GM19468 (cell line): ENCODE measurements around the gene SHOX.
"Not testable (repeated sequence)": the region's sequence is repeated elsewhere in the genome, so short reads cannot be mapped to it uniquely, and the experiment has no call there.

Experiments
- ATAC-seq: cut with Tn5 transposase; IDR thresholded peaks from one replicate; pipeline ENCODE4 v1.9.1; 2021; ENCODE audit warnings: mild to moderate bottlenecking, moderate library complexity, moderate number of reproducible peaks; ENCODE audit not compliant: unreplicated experiment; ENCODE audit errors: extremely low read depth

The SHOX gene

DNA sequence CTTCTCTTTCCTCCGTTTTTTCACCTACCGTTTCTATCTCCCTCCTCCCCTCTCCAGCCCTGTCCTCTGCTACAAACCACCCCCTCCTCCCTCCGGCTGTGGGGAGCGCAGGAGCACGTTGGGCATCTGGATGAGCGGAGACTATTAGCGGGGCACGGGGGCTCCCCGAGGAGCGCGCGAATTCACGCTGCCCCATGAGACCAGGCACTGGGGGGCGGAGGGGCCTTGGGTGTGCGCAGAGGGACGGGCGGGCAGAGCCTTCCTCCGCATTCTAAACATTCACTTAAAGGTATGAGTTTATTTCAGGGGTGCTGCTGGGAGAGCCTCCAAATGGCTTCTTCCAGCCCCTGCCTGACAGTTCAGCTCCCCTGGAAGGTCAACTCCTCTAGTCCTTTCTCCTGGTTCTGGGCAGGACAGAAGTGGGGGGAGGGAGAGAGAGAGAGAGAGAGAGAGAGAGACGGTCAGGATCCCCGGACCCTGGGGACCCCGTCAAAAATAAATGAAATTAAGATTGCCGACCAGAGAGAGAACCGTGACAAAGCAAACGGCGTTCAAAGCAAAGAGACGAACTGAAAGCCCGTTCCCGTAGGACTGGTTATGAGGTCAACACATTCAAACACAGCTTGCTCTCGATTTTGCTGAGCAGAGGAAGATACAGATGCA, 5.0 kb downstream of the SHOX start:
- no peak for ATAC-seq

DNA sequence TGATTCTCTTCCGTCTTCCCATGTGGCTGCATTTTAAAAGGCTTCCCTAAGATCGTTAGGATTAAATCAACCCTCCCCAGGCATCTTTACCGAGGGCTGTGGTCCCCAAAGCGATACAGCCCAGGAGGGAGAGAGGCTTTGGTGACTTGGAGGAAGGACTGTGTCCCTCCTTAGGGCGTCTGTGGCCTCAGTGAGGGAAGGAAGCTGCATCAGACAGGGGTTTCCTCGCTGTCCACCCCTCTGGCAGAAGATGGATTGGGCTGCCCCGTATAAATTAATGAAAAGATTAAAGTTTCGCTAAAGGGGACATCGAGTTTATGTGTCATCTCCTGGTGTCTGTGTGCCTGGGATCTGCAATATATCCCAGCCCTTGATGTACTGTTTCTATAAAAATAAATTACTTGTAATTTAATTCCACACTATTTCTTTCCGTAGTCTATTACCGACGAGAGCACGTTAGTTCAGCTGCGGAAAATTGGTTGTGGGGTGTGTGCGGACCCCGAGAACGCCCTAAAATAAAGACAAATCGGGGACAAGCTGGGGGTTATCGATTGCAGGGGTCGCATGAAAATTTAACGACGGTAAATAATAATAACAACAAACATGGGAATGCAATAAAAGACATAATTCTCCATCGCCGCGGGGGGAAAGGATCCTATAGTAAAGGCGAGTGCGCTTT, 6.5 kb downstream of the SHOX start:
- no peak for ATAC-seq

DNA sequence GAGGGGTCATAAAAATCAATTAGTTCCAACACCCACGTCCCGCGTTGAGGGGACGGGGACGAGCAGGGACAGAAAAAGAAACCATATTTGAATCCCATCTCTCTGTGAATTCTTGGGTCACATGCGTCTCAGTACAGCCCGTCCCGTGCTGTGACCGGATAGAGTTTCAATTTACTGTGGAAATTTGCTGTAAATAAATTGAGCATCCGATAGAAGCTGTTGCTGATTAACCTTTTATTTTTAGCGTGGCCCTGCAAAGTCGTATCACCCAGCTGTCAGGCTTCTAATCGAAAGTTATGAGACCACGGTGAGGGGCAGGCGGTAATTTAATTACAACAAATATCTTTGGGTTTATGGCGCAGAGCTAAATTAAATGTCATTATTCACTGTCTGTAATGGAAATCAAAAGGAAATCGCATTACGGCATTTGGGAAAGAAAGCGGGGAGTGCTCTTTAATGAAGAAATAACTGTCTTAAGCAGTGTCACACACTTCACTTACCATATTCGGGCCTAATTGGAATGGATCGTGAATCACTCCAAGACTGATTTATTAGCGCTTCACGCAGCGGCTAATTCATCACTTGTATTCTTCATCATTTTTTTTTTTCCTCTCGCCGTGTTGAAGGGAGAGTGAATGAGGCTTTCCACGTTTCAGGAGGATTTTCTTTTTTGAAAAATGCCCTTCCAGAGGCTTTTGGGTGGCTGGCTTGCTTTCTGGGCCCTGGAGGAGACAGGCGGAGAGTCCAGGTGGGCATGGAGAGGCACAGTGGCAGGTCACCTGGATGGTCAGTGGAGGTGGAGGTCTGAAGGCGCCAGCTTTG, 7.3 kb downstream of the SHOX start:
- ATAC-seq, result no peak

DNA sequence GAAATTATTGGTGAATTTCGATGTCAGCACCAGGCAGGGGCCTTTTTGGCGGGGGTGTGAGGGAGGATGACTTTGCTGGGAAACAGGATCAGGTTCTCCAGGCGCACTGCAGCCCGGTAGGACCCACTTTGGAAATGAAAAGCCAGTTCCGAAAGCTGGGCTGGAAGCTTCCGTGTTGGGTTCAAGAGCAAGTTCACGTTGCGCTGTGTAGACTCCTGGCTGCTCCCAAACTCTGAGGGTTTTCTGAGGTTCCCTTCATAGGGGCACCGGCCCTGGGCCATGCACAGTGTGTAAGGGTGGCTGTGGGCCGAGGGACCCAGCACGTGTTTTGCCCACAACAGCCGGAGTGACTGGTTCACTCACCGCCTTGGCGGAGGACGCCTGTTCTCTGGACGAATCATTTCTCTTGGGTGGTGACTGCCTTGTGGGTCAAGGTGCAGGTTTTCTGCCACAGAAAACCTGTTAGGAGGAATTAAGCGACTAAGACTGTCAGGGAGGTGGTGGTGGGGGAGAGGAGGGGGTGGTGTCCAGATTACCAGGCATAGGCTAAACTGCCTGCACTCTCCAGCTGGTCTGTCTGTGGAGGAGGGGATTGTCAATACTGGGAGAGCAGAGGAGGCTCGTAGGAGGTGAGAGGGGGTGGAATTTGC, 8.0 kb downstream of the SHOX start:
- no peak for ATAC-seq

DNA sequence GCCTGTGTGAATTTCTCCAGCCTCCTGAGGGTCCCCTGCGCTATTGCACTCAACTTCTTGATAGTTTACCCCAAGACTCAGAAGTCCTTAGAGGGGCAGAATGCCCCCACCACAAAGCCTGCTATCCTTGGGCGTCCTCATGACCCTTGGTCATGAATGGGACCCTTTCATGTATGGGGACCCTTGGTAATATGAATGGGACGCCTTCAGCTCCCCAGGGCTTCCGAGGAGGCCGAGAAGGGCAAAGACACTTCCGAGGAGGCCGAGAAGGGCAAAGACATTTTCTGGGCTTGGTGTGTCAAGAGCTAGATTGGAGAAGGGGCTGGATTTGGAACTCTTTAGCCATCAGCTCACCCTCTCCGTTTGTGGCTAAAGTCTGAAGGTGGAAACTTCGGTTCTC, 8.6 kb downstream of the SHOX start:
- no peak for ATAC-seq

DNA sequence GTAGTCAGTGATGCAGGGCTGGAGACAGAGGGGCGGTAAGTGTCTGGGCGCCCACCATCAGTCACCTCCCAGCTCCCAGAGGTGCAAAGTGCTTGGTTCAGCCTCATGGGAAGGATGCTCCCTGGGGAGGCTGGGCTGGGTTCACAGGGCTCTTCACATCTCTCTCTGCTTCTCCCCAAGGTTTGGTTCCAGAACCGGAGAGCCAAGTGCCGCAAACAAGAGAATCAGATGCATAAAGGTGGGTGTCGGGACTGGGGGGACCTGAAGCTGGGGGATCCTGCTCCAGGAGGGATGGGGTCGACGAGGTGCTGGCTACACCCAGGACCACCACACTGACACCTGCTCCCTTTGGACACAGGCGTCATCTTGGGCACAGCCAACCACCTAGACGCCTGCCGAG, 10.1 kb downstream of the SHOX start:
- no peak for ATAC-seq

DNA sequence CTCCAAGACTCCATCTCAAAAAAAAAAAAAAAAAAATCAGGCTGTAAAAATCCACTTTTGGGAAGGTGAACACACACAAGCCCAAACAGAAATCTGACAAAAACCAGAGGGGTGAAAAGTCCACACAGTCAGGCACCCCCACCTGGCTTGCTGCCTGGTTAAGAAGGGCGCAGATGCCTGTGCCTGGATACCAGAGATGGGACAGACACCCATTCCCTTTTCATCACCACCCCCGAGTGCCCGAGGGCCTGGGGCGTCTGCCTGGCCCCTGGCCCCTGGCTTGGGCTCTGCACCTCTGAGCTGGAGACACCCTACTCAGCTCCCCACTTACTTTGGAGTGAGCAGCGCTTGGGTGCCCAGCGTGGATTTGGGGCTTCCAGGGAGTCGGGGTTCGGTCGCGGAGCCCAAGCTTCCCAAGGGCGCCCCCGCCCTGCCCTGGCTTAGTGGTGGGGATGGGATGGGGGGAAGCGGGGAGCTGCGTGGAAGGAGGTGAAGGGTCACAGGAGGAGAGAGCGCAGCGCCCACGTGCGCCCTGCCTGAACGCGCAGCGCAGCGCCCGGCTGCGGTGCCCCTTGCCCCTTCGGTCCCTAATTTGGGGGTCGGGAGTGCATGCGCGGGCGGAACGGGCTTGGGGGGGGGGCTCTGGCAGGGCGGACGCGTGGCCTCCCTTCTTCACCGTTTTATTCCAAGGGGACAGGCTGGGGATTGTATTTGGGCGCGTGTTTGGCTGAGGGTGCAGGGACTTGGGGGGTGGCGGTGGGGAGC, 11.3 kb downstream of the SHOX start:
- no peak for ATAC-seq

DNA sequence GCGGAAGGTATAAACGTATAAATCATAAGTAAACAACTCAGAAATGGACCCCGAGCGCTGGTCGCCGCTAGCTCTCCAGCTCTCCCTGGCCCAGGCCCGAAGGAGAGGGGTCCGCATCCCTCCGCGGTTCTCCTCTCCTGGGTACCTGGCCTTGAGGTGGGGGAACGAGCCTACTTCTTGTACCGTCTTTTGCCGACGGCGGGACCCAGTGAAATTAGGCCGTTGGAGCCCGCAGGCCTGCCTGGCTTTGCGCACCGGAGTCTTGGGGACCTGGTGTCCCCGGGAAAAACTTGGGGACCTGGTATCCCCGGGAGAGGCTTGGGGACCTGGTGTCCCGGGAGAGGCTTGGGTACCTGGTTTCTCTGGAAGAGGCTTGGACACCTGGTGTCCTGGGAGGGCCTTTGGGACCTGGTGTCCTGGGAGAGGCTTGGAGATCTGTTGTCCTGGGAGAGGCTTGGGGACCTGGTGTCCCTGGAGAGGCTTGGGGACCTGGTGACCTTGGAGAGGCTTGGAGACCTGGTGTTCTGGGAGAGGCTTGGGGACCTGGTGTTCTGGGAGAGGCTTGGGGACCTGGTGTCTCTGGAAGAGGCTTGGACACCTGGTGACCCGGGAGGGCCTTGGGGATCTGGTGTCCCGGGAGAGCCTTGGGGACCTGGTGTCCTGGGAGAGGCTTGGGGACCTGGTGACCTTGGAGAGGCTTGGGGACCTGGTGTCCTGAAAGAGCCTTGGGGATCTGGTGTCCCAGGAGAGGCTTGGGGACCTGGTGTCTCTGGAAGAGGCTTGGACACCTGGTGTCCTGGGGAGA, 12.0 kb downstream of the SHOX start:
- no peak for ATAC-seq

DNA sequence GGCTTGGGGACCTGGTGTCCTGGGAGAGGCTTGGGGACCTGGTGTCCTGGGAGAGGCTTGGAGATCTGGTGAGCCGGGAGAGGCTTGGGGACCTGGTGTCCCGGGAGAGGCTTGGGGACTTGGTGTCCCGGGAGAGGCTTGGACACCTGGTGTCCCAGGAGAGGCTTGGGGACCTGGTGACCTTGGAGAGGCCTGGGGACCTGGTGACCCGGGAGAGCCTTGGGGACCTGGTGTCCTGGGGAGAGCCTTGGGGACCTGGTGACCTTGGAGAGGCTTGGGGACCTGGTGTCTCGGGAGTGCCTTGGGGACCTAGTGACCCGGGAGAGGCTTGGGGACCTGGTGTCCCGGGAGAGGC, 12.6 kb downstream of the SHOX start:
- ATAC-seq, result no peak

DNA sequence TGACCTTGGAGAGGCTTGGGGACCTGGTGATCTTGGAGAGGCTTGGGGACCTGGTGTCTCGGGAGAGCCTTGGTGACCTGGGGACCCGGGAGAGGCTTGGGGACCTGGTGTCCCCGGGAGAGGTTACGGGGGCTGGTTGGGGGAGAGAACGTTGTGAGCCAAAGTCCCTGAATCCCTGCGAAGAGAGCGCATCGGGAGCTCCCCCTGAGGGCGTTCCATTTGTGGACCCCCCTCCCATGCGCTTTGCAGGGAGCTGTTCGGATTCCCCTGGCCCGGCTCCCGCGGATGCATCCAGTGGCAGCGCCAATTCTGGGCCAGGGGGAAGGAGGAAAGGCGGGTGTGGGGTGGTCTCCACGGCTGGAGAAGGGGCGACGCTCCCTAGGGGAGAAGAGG, 13.3 kb downstream of the SHOX start:
- no peak for ATAC-seq

DNA sequence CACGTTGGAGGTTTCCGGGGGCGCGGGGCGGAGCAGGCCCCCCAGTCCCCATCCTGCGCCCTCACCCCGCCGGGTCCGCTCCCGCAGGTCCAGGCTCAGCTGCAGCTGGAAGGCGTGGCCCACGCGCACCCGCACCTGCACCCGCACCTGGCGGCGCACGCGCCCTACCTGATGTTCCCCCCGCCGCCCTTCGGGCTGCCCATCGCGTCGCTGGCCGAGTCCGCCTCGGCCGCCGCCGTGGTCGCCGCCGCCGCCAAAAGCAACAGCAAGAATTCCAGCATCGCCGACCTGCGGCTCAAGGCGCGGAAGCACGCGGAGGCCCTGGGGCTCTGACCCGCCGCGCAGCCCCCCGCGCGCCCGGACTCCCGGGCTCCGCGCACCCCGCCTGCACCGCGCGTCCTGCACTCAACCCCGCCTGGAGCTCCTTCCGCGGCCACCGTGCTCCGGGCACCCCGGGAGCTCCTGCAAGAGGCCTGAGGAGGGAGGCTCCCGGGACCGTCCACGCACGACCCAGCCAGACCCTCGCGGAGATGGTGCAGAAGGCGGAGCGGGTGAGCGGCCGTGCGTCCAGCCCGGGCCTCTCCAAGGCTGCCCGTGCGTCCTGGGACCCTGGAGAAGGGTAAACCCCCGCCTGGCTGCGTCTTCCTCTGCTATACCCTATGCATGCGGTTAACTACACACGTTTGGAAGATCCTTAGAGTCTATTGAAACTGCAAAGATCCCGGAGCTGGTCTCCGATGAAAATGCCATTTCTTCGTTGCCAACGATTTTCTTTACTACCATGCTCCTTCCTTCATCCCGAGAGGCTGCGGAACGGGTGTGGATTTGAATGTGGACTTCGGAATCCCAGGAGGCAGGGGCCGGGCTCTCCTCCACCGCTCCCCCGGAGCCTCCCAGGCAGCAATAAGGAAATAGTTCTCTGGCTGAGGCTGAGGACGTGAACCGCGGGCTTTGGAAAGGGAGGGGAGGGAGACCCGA, 14.0 kb downstream of the SHOX start:
- ATAC-seq, result no peak

DNA sequence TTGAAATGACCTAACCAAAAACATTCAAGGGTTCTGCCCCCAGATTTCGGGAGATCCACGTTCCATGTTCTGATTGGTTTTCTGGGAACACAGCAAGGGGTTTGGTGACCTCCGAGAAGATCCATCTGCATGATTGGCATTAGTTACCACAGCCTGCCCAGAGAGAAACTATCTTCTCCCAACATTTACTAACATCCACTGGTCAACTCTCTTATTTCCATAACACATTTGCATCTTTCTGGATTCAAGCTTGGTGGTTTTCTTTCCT, 15.6 kb downstream of the SHOX start:
- ATAC-seq, result no peak

DNA sequence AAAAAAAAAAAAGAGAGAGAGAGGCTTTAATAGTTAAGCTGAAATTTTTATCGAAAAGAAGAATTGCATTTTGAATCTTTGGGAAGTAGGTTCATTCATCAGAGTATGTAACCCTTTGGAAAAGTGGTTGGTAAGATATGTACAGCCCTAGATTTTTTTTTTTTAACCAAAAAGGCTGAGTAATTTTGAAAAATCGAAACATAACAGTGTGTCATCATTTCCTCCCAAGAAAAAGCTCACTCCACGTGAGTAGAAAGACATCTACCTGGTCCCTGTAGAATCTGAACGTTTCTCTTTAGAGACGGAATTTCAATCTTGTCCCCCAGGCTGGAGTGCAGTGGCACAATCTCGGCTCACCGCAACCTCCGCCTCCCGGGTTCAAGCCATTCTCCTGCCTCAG, 16.2 kb downstream of the SHOX start:
- ATAC-seq, result no peak

DNA sequence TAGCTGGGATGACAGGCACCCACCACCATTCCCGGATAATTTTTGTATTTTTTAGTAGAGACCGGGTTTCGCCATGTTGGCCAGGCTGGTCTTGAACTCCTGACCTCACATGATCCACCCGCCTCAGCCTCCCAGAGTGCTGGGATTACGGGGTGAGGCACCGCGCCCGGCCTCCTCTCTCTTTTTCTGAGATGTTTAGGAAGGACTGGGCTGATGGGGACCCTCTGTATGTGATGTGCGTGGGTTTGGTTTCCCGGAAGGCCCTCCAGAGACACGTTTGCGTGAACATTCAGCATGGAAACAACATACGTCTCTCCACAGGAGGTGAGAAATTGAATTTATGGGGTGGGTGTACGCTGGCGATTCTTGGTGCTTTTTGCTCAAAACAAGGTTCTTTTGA, 18.6 kb downstream of the SHOX start:
- no peak for ATAC-seq

DNA sequence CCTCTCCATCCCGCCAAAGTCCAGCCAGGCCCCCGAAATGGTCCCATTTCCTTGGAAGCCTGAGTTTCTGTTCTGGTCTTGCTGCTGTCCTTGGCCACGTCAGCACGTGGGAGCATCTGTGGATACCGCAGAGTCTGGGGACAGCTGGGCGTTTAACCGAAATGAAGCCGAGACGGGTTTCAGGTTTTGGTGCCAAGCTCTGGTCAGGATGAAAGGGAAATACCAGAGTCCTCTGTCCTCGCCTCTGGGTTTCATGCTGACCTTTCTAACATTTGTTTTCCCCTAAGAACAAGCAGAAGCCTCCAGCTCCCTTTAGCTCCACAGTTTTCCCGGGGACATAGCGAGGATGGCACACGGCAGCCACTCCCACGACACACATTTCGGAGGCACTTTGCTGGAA, 19.7 kb downstream of the SHOX start:
- no peak for ATAC-seq

DNA sequence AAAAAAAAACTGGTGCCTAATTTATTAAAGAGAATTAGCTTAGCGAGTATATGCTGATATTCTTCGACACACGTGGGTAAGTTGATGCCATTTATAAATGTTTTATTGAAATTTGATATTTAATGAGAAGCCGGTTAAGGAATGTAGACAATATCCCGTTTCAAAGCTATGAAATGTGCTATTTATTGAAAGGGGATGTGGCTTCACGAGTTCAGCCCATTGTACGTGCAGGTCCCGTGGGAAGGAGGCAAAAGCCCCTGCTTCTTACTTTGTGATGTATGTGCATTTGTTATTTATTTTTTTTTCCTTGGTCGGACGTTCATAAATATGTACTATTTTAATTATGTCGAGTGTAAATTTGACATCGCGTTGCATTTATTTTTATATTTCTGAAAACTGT, 20.2 kb downstream of the SHOX start:
- no peak for ATAC-seq

DNA sequence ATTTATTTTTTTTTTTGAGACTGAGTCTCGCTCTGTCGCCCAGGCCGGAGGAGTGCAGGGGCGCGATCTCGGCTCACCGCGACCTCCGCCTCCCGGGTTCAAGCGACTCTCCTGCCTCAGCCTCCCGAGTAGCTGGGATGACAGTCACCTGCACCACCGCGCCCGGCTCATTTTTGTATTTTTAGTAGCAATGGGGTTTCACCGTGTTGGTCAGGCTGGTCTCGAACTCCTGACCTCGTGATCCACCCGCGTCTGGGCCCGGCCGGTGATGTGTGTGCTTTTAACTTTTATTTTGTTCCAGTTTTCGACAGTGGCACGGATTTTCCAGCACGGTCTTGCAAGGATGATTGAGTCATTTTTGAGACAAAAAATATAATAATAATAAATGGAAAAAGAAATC, 21.3 kb downstream of the SHOX start:
- not testable (repeated sequence) for ATAC-seq

DNA sequence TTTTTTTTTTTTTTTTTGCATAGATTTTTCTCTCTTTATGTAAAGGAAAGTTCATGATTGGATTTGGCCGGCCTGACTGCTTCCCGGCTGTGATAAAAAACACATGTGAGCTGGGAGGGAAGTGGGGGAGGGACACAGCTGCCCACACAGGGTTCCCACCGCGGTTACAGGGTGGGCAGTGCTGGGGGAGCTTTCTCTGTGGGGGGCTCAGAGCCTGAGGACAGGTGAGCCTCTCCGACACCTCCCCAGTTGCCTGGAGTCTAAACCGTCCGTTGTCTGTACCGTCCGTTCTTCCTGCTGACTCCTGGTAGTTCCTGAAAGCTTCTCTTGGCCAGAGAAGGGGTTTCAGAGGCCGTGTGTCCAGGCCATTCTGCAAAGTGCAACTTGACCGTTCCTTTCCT, 21.8 kb downstream of the SHOX start:
- ATAC-seq, result no peak

DNA sequence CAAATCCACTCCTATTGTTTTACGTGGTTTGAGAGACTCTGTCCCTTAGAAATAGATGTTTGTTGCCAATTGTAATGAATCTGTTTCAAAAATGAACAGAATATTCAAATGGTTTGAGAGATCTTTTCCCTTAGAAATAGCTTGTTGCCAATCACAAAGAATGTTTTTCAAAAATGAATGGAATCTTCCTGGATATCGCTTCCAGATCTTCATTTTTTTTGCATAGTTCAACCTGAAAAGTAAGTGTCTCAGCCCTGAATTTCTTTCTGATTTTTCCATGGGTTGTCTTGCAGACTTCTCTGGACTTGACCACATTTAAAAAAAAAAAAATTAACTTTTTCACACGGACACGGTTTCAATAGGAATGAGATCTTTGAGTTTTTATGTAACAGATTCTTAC, 22.7 kb downstream of the SHOX start:
- ATAC-seq, result no peak
